CD4-positive, alpha-beta T cell (primary cell): ENCODE data around the gene SLC41A3. TPM values are rescaled to one million over a fixed set of nuclear protein-coding genes. Genes with fewer than 3 reads are reported as not detected.
"Not testable (repeated sequence)": the region's sequence is repeated elsewhere in the genome, so short reads cannot be mapped to it uniquely, and the experiment has no call there.

Experiments
- ATAC-seq: fragments of 200-7000 bp; cut with Tn5 transposase; one replicate; pipeline ENCODE4 v1.10.0; 2022; ENCODE audit warnings: mild to moderate bottlenecking; ENCODE audit not compliant: poor library complexity
- CTCF ChIA-PET: fragments of 350-600 bp; sonication (Branson Sonifier 250); formaldehyde crosslinking; loops from one replicate; lab custom pipeline; 2021; ENCODE audit warnings: antibody characterized with exemption, inconsistent platforms; lab: Charles Lee
- POLR2A ChIA-PET: fragments of 350-600 bp; sonication (Branson Sonifier 250); formaldehyde crosslinking; loops from one replicate; lab custom pipeline; 2021; ENCODE audit warnings: antibody characterized with exemption, inconsistent platforms; lab: Charles Lee
- DNase-seq, 14 experiments: peaks; one replicate each; pipeline ENCODE4 v3.0.0-alpha.2; 2013 to 2020; ENCODE audit warnings: mixed read lengths in 2 of 14
- H3K27ac ChIP-seq, 2 donors: one replicate each; pipeline versions ENCODE4 v1.5.1 to v1.7.0; 2013; ENCODE audit warnings: low read length in 2 of 2, low read depth in 1 of 2, mild to moderate bottlenecking in 1 of 2
- H3K27me3 ChIP-seq, 2 experiments: 1 replicate in 1 of 2; 2 replicates in 1 of 2; pipeline versions ENCODE4 v1.6.1 to v1.7.0; 2013; ENCODE audit warnings: low read length in 2 of 2, control low read depth in 1 of 2, mild to moderate bottlenecking in 1 of 2, moderate library complexity in 1 of 2; ENCODE audit not compliant: insufficient read depth in 2 of 2, control insufficient read depth in 1 of 2
- H3K36me3 ChIP-seq: one replicate; pipeline ENCODE4 v1.6.1; 2013; ENCODE audit warnings: low read length, control low read depth; ENCODE audit not compliant: insufficient read depth
- H3K4me1 ChIP-seq: one replicate; pipeline ENCODE4 v1.6.1; 2013; ENCODE audit warnings: low read length, control low read depth; ENCODE audit not compliant: insufficient read depth
- H3K4me3 ChIP-seq: one replicate; pipeline ENCODE4 v1.5.1; 2013; ENCODE audit warnings: mild to moderate bottlenecking, low read length, moderate library complexity
- H3K9me3 ChIP-seq, 2 experiments: 1 replicate in 1 of 2; 2 replicates in 1 of 2; pipeline versions ENCODE4 v1.6.1 to v1.7.0; 2013; ENCODE audit warnings: low read length in 2 of 2, mild to moderate bottlenecking in 2 of 2, control low read depth in 1 of 2, moderate library complexity in 1 of 2; ENCODE audit not compliant: control insufficient read depth in 1 of 2, insufficient read depth in 1 of 2
- H3K27ac Mint-ChIP-seq: one replicate; pipeline ENCODE4 v1.8.0; 2020; ENCODE audit warnings: mixed read lengths
- H3K27me3 Mint-ChIP-seq: one replicate; pipeline ENCODE4 v1.8.0; 2021; ENCODE audit warnings: mixed read lengths
- H3K36me3 Mint-ChIP-seq: one replicate; pipeline ENCODE4 v1.8.0; 2021; ENCODE audit warnings: low read depth, mixed read lengths
- H3K4me1 Mint-ChIP-seq: one replicate; pipeline ENCODE4 v1.8.0; 2021; ENCODE audit warnings: low read depth, mixed read lengths
- H3K4me3 Mint-ChIP-seq: one replicate; pipeline ENCODE4 v1.8.0; 2020; ENCODE audit warnings: mild to moderate bottlenecking, mixed read lengths
- H3K9me3 Mint-ChIP-seq: one replicate; pipeline ENCODE4 v1.8.0; 2020; ENCODE audit warnings: mixed read lengths
- CTCF ChIP-seq: fragments of 200-600 bp; IDR thresholded peaks from one replicate; pipeline ENCODE4 v1.8.0; 2022; ENCODE audit warnings: antibody characterized with exemption, mild to moderate bottlenecking
- intact Hi-C, 2 experiments: fragments of 100-400 bp; cut with DNase I in 1 of 2; cut with micrococcal nuclease in 1 of 2; formaldehyde crosslinking; loops; one replicate each; pipeline versions ENCODE4 v1.15.1 to v1.9.0; 2023 to 2025; cut with DNase I, micrococcal nuclease
- total RNA-seq, 174 experiments: library from RNA in 2 of 174; stranded (reverse) in 2 of 174; gene quantifications; one replicate each; pipeline ENCODE4 v1.2.3 and lab custom pipeline; 2021 to 2026

Gene SLC41A3
- total RNA-seq, 2 experiments from 2014 or later, result 26.5 to 29.1 TPM

DNA sequence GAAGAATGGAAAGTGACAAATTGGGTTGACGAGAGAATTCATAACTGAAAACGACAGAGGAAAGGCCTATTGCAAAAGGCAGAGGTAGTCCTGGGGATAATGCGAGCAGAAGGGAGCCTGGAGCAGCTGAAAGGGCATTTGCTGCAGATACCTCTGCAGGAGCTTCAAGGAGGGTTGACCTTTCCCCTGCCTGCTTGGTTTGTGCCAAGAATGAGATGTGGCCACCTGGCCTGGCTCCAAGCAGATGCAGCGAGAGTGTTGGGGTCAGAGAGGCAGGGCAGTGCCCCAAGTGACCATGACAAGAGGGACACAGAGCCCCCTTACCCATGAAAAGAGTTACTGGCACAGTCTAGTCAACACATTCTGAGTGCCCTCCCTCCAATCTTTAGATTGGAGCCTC, 43.5 kb downstream of the SLC41A3 start:
- Histone ChIP-seq H3K9me3 (peaks cover 0 to 7% of the 10 kb centered on the region in 2 experiments), H3K4me3 (no peak overlapping the region), H3K36me3 (peaks cover 11% of the 10 kb centered on the region), H3K27me3 (no peaks in the 10 kb centered on the region), H3K4me1 (no peaks in the 10 kb centered on the region), H3K27ac (no peak overlapping the region)
- Mint-ChIP-seq H3K27ac (no peak overlapping the region), H3K36me3 (peaks cover 90% of the 10 kb centered on the region), H3K4me3 (no peak overlapping the region), H3K4me1 (peaks cover 7% of the 10 kb centered on the region), H3K9me3 (peaks cover 8% of the 10 kb centered on the region), H3K27me3 (no peaks in the 10 kb centered on the region)
- intact Hi-C loops, result no loop called here
- no peak for TF ChIP-seq CTCF
- ATAC-seq (no peak), DNase-seq (no peak)
- CTCF ChIA-PET, result no interaction called here
- POLR2A ChIA-PET, result no interaction called here

DNA sequence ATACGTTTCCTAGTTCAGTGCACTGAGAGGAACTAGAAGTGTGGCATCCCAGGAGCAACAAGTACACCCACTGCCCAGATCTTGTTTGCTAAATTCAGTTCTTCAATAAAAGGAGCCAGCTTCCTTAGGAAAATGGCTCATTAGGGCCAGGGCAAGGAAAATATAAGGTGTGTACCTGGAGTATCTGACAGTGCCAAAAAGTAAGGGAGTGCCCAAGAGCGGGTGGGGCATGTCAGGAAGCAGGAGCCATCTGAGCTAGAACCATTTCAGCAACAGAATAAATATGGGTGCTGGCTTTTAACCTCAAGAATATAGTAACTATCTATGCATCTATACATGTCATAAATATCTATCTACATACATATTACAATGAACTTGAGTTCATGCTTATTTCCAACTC, 44.1 kb downstream of the SLC41A3 start:
- peaks cover 11% of the 10 kb centered on the region for H3K36me3 ChIP-seq
- H3K27ac Mint-ChIP-seq, result no peak overlapping the region
- no peak for ATAC-seq
- DNase-seq, result no peak
- no peak overlapping the region for H3K4me3 ChIP-seq
- no peak for TF ChIP-seq CTCF
- peaks cover 90% of the 10 kb centered on the region for H3K36me3 Mint-ChIP-seq
- ChIA-PET POLR2A (no interaction called here), CTCF (no interaction called here)
- H3K4me1 Mint-ChIP-seq, result peaks cover 7% of the 10 kb centered on the region
- H3K9me3 ChIP-seq, result peaks cover 0 to 7% of the 10 kb centered on the region in 2 experiments
- H3K27me3 Mint-ChIP-seq, result no peaks in the 10 kb centered on the region
- H3K4me3 Mint-ChIP-seq, result no peak overlapping the region
- peaks cover 4% of the 10 kb centered on the region for H3K4me1 ChIP-seq
- intact Hi-C loops, result no loop called here
- H3K9me3 Mint-ChIP-seq, result peaks cover 8% of the 10 kb centered on the region
- H3K27ac ChIP-seq, result no peak overlapping the region
- no peaks in the 10 kb centered on the region for H3K27me3 ChIP-seq

- CTCF ChIA-PET, ATAC-seq: not testable (repeated sequence)
Observed at GRCh38 chr3:126038791-126039190, 45.1 kb downstream of the SLC41A3 start.

DNA sequence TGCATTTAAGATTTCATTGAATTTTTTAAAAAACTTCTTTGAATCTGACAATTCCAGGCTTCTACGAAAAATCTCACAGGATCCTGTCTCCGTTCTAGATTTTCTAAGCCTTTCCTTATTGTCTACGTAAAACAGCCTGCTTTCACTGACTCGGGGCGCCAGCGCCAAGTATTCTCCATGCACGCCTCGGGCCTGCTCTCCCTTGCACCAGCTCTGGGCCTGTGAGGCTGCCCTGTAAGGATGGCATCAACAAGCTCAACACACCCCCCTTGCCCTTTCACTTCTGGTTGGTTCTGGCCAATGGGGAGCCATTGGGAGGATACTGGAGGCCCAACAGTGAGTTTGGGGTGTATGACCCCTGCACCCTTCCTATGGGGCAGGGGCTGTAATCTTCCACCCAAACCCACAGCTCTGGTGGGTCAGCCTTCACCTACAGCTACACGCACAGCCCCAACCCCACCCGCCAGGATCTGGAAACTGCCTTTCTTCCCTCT, 47.8 kb downstream of the SLC41A3 start:
- Histone ChIP-seq H3K4me3 (no peak overlapping the region), H3K27me3 (no peaks in the 10 kb centered on the region), H3K4me1 (peaks cover 6% of the 10 kb centered on the region), H3K27ac (no peak overlapping the region), H3K9me3 (peaks cover 0 to 7% of the 10 kb centered on the region in 2 experiments), H3K36me3 (peaks cover 21% of the 10 kb centered on the region)
- intact Hi-C loops, result no loop called here
- ChIA-PET POLR2A (no interaction called here), CTCF (no interaction called here)
- ATAC-seq (no peak), DNase-seq (no peak)
- Mint-ChIP-seq H3K36me3 (peaks cover 96% of the 10 kb centered on the region), H3K4me1 (no peaks in the 10 kb centered on the region), H3K27ac (no peak overlapping the region), H3K4me3 (no peak overlapping the region), H3K9me3 (no peaks in the 10 kb centered on the region), H3K27me3 (no peaks in the 10 kb centered on the region)
- TF ChIP-seq CTCF, result no peak

More at GRCh38 chr3:126038791-126039190, 45.1 kb downstream of the SLC41A3 start:
- H3K27ac ChIP-seq, H3K4me3 ChIP-seq, H3K27ac Mint-ChIP-seq, H3K9me3 Mint-ChIP-seq, H3K27me3 Mint-ChIP-seq, H3K9me3 ChIP-seq, H3K4me1 Mint-ChIP-seq, H3K4me1 ChIP-seq, intact Hi-C loops, H3K4me3 Mint-ChIP-seq, H3K27me3 ChIP-seq, POLR2A ChIA-PET, DNase-seq: not testable (repeated sequence)
- peaks cover 94% of the 10 kb centered on the region for H3K36me3 Mint-ChIP-seq
- H3K36me3 ChIP-seq, result peaks cover 11% of the 10 kb centered on the region
